DOHH2 (cell line): Measurements from ENCODE around the gene IL1RAPL1.

ENCODE experiments used
- H3F3A ChIP-seq: fragments of 200-600 bp; sonication (generic), shearing (Covaris generic); 2 replicates; pipeline ENCODE4 v1.6.0; 2016; ENCODE audit warnings: antibody characterized with exemption, mild to moderate bottlenecking; ENCODE audit not compliant: control insufficient read depth, insufficient read depth
- H3K27ac ChIP-seq: fragments of 200-600 bp; sonication (generic); 2 replicates; pipeline ENCODE4 v1.5.1; 2014; ENCODE audit warnings: low read depth, mild to moderate bottlenecking, low read length, moderate library complexity
- H3K27me3 ChIP-seq: fragments of 200-600 bp; sonication (generic); 2 replicates; pipeline ENCODE4 v1.6.1; 2014; ENCODE audit warnings: mild to moderate bottlenecking, low read length, mixed read lengths; ENCODE audit not compliant: control insufficient read depth
- H3K36me3 ChIP-seq: fragments of 200-600 bp; sonication (generic); 2 replicates; pipeline ENCODE4 v1.6.1; 2014; ENCODE audit warnings: mild to moderate bottlenecking, low read length, moderate library complexity, mixed read lengths; ENCODE audit not compliant: control insufficient read depth
- H3K4me1 ChIP-seq: fragments of 200-600 bp; sonication (generic); 2 replicates; pipeline ENCODE4 v1.6.1; 2014; ENCODE audit warnings: mild to moderate bottlenecking, low read length, mixed read lengths; ENCODE audit not compliant: control insufficient read depth
- H3K4me2 ChIP-seq: fragments of 200-600 bp; sonication (generic); 2 replicates; pipeline ENCODE4 v1.6.0; 2014; ENCODE audit warnings: mild to moderate bottlenecking, low read length, moderate library complexity
- H3K4me3 ChIP-seq: fragments of 200-600 bp; sonication (generic); 2 replicates; pipeline ENCODE4 v1.5.1; 2014; ENCODE audit warnings: mild to moderate bottlenecking, low read length, mixed read lengths
- H3K79me2 ChIP-seq: fragments of 200-600 bp; sonication (generic); 2 replicates; pipeline ENCODE4 v1.6.1; 2014; ENCODE audit warnings: mild to moderate bottlenecking, low read length, mixed read lengths; ENCODE audit not compliant: control insufficient read depth
- H3K9me2 ChIP-seq: fragments of 200-600 bp; sonication (generic); replicated peaks from 2 replicates; pipeline ENCODE4 v1.6.1; 2014; ENCODE audit warnings: mild to moderate bottlenecking, low read length, mixed read lengths; ENCODE audit not compliant: control insufficient read depth
- H3K9me3 ChIP-seq: fragments of 200-600 bp; sonication (generic); 2 replicates; pipeline ENCODE4 v1.6.1; 2014; ENCODE audit warnings: antibody characterized with exemption, low read length, mixed read lengths; ENCODE audit not compliant: control insufficient read depth, insufficient read depth
- H4K20me1 ChIP-seq: fragments of 200-600 bp; sonication (generic); 2 replicates; pipeline ENCODE4 v1.6.0; 2014; ENCODE audit warnings: low read depth, mild to moderate bottlenecking, antibody characterized with exemption, low read length, moderate library complexity; ENCODE audit not compliant: control insufficient read depth, insufficient read depth
- CTCF ChIP-seq: fragments of 200-600 bp; sonication (generic); IDR thresholded peaks from one replicate; pipeline ENCODE4 v1.5.1; 2014; ENCODE audit warnings: antibody characterized with exemption, mild to moderate bottlenecking, low read depth, low read length; ENCODE audit not compliant: poor library complexity, severe bottlenecking
- EZH2phosphoT487 ChIP-seq: fragments of 200-600 bp; sonication (generic); IDR thresholded peaks from 2 replicates; pipeline ENCODE4 v1.6.1; 2017; ENCODE audit warnings: borderline replicate concordance, mild to moderate bottlenecking, antibody characterized with exemption, low read length, moderate library complexity, mixed read lengths

IL1RAPL1 gene

GRCh38 chrX:29065477-29065876 lies 478.2 kb downstream of the IL1RAPL1 start:
- Histone ChIP-seq H3K4me2 (no peak overlapping the region), H3K79me2 (no peaks in the 10 kb centered on the region), H4K20me1 (no peaks in the 10 kb centered on the region), H3K9me2 (no peaks in the 10 kb centered on the region), H3K36me3 (no peaks in the 10 kb centered on the region), H3K4me1 (no peaks in the 10 kb centered on the region), H3K9me3 (no peaks in the 10 kb centered on the region), H3K27me3 (no peaks in the 10 kb centered on the region), H3K4me3 (no peak overlapping the region), H3F3A (no peaks in the 10 kb centered on the region), H3K27ac (no peak overlapping the region)
- no peak for TF ChIP-seq EZH2phosphoT487
- TF ChIP-seq CTCF = no peak

- Histone ChIP-seq H3K36me3 (no peaks in the 10 kb centered on the region), H3K9me3 (no peaks in the 10 kb centered on the region), H3F3A (no peaks in the 10 kb centered on the region), H3K79me2 (no peaks in the 10 kb centered on the region), H3K4me2 (no peak overlapping the region), H3K9me2 (no peaks in the 10 kb centered on the region), H3K27me3 (no peaks in the 10 kb centered on the region), H3K4me1 (no peaks in the 10 kb centered on the region), H4K20me1 (no peaks in the 10 kb centered on the region), H3K27ac (no peak overlapping the region), H3K4me3 (no peak overlapping the region)
- TF ChIP-seq EZH2phosphoT487 = no peak
- TF ChIP-seq CTCF = no peak
Measured at GRCh38 chrX:29066516-29066915, 479.3 kb downstream of the IL1RAPL1 start.

GRCh38 chrX:29067351-29067750 lies 480.1 kb downstream of the IL1RAPL1 start:
- Histone ChIP-seq H4K20me1 (no peaks in the 10 kb centered on the region), H3K4me2 (no peak overlapping the region), H3F3A (no peaks in the 10 kb centered on the region), H3K79me2 (no peaks in the 10 kb centered on the region), H3K9me3 (no peaks in the 10 kb centered on the region), H3K27ac (no peak overlapping the region), H3K4me1 (no peaks in the 10 kb centered on the region), H3K36me3 (no peaks in the 10 kb centered on the region), H3K4me3 (no peak overlapping the region), H3K27me3 (no peaks in the 10 kb centered on the region), H3K9me2 (no peaks in the 10 kb centered on the region)
- TF ChIP-seq EZH2phosphoT487 (no peak), CTCF (no peak)
